Measurements from ENCODE around the gene RERE.

RERE gene

DNA sequence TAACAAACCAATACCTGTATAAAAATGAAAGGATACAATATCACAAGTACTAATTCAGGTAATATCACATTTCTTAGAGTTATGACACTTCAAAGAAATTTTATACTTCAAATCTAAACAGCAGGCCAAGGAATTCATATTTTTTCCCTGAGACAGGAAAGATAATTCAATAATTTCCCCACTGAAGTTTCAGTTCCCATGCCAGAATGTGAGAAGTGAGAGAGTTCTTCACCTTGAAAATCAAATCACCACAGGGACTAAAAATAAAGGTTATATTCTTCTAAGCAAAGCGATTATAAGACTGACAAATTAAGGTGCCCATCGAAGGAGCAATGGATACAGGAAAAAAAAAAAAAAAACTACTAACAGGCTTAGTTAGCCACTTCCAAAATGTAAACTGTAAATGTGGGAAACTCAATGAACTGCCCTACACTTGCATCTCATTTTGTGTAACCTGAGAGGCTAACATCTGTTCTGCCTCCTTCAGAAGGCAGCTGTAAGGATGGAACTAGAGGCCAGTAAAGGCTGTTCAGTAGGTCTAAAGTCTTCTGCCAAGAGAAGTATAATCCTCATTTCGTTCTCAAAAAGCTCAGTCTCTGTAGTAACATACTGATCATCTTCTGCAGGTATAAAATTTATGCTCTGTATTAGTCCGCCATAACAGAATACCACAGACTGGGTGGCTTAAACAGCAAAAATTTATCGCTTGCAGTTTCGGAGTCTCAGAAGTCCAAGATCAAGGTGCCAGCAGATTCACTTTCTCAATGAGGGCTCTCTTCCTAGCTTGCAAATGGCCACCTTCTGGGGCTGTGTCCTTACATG, 127.8 kb downstream of the RERE start:
- no peak for DNase-seq

GRCh38 chr1:8687538-8687937, 129.9 kb downstream of the RERE start:
- DNase-seq = no peak

GRCh38 chr1:8687039-8687438, 130.4 kb downstream of the RERE start:
- DNase-seq = no peak

DNA sequence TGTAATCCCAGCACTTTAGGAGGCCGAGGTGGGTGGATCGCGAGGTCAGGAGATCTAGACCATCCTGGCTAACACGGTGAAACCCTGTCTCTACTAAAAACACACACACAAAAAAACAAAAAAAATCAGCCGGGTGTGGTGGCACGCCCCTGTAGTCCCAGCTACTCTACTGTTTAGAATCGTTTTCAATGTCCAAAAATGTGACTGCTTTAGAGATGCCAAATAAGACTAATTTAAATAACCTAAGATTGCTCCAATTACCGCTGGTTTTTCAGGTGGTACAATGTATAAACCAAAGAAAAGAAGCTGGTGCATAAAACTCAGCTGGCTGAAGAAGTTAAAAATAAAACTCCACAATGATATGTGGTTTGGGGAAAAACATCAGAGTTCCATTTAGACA, 132.0 kb downstream of the RERE start:
- no peak for DNase-seq

DNA sequence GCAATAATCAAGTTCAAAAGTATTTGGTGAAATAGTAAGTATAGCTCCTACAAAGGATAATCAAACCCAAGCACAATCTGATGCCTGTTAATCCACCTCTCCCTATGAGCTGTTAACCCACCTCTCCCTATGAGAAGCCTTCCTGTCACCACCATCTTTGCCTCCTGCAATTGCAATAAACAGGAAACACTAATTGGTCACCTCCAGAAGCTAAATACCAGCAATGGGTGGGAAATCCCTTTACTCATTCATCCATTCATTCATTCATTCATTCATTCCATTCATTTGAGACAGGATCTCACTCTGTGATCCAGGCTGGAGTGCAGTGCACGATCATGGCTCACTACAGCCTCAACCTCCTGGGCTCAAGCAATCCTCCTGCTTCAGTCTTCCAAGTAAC, 132.8 kb downstream of the RERE start:
- DNase-seq = no peak

- no peak for DNase-seq
Measured at GRCh38 chr1:8682573-8682972, 134.9 kb downstream of the RERE start.

GRCh38 chr1:8681911-8682310, 135.5 kb downstream of the RERE start:
- DNase-seq = no peak

- DNase-seq = no peak
Measured at GRCh38 chr1:8680664-8681650, 136.5 kb downstream of the RERE start.

DNA sequence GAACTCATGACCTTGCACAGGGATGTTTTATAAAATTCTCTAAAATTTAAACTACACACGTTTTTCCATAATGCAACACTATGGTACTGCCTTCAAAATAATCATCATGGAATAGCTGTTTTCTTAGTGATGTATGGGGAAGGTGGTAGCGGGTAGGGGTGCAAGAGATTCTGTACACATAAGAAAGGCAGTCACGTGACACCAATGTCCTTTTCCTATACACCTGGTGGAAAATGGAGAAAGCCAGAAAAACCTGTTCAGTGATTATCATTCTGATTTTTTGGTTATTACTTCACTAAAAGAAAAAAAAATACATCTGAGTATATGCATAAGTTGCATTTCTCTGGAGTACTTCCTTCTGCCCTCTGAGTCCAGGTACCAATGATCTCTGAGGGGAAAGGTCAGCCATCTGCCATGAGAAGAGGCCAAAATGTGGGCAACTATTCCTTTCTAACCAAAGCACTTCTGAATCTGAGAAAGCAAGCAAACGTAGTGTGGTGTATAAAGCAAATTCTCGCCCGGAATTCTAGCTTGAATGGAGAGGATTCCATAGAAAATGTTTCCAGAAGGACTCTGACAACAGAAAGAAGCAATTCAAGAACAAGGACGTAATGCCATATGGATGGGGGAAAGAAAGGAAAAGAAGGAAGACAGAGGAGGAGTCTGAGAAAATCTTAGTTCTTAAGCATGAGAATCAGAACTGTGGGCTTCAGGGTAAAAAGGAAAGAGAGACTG, 137.3 kb downstream of the RERE start:
- no peak for DNase-seq

DNA sequence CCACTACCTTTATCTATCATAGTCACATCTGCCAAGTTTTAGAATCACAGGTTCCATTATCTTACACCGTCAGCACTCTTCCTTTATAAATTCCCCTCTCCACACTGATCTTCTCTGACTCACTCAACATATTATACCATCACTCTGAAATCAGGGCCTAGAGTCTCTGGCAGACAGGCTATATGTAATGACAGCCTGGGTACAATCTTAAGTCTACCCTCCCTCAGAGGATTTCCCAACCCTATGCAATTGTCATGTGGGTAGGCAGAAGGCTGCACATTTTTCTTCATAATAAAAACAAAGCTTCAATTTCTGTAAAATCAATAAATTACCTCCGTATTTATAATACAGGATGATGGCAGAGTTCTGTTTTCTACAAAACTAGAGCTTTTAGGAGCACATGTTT, 138.0 kb downstream of the RERE start:
- no peak for DNase-seq

DNA sequence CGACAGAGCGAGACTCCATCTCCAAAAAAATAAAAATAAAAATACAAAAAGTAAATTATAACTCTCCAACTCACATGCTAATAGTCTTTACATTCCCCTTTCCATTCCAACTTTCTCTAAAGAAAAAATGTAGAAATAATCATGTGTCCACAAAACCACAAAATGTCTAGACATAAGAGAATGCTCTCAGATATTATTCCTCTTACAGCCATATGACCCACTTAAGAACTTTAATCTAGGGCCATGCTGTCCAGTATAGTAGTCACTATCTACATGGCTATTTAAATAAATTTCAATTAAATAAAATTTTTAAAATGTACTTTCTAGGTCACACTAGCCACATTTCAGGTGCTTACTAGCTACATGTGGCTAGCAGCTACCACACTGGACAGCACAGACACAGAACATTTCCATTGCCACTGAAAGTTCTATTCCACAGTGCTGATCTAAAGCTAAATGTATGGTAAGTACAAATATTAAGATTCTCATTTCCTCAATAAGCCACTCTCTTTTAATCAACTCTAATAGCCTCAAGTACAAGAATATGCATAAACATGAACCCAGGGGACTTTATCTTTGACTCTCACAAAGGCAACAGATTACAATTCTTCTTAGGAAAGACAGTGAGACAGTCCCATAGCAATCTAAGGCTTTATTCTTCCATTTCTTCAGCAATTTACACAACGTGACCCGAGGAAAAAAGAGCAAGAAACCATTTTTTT, 138.6 kb downstream of the RERE start:
- no peak for DNase-seq

GRCh38 chr1:8677782-8678181, 139.7 kb downstream of the RERE start:
- no peak for DNase-seq

GRCh38 chr1:8676813-8677212, 140.6 kb downstream of the RERE start:
- no peak for DNase-seq

- DNase-seq = no peak
Measured at GRCh38 chr1:8676072-8676471, 141.4 kb downstream of the RERE start.

DNA sequence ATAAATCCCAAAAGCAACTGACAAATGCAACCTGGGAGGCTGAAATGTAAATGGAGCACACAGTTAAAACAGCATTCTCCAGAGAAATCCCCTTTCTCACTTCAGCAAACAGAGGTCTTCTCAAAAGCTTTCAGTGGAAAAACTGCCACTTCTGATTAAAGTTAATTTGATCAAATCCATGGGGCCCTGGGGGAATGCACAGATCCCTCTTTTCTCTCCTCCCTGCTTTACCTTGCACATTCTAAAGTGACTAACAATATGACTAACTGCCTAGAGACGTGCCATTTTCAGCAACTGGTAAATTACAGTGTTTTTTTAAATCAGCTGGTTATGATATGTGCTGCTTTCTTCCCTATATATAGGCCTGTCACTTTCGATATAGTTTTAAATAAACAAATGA, 142.5 kb downstream of the RERE start:
- no peak for DNase-seq

DNA sequence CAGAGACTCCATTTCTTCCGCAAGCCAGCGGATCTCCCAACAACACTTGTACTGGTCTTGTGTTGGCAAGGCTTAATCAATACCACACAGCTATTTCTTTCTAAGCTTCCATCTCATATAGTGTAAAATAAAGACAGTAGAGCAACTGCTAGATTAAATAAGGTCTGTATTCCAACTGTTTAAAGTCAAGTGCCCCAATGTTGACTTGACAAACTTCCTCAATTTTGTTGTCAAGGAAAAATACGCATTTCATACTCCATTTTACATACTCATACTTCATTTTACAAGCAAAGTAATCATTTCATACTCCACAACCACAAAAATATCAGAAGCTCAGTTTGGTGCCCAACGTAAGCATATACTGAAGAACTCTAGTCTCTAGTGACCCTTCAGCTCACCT, 143.0 kb downstream of the RERE start:
- no peak for DNase-seq

DNA sequence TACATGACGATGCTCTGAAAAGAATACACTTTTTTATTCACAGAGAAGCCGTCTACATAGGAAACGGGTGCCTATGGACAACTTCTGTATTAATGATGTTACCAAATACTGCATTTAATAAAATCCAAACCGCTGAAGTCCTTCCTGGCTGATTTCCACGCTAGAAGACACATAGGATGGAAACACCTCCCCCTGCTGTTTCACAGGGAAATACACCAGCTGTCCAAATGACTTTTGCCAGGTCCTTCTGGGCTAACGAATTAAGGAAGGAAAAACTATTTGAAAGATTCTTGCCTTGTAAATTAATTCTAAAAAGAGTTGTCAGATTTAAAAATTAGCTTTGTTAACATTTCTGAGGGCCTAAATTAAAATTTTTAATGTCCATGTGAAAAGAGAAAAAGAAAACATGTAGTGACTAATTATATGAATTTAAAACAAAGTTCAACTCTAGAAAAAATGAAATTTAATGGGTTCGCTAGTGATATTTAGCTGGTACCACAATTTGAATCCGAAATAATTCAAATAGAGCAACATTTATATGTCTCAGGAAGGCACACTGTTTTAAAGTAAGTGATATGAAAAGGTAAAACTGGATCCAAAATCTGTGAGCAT, 146.0 kb downstream of the RERE start:
- no peak for DNase-seq

DNA sequence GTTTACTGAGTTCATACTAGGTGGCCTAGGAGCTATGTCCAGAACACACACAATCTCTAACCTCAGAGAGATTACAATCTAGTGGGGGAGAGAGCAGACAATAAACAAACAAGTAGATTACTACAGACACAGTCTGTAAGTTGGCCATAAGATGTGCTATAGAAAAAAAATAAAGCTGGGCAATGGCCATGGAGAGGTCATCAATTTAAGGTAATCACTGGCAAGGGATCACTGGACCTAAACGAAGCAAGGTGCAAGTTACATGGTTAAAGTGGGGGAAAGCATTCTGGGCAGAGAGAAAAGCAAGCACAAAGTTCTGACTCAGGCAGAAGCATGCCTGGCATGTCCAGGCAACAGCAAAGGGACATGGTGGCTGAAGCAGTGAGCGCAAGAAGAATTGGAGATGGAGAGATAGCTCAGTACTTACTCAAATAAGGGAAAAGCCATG, 147.0 kb downstream of the RERE start:
- DNase-seq = no peak

GRCh38 chr1:8669606-8670335, 147.7 kb downstream of the RERE start:
- no peak for DNase-seq

DNA sequence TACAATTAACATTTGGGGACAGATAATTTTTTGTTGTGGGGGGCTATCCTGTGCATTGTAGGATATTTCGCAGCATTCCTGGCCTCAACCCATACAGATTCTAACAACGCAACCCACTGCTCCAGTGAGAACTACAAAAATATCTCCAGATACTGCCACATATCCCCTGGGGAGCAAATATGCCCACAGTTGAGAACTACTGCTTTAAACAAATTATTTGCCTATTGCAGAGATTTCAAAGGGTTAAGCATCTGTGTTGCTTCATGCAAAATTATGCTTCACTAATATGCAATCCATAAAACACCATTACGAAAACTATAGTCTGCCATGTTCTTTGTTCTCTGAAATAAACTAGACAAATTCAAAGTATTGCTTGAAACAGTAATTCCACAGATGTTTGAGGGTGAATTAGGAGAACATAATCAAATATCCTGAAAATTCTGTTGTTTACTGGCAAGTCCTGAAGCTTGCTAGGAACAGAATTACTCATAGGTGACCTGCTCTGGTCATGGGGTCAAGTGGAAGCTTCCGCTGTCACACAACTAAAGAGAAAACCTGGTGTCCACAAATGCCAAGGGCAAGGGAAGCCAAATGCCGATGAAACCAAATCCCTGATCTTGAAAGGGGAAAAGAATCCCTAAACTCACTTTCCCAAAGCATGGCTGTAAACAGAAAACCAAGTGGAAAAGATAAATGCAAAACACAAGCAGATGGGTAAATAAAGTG, 149.4 kb downstream of the RERE start:
- no peak for DNase-seq
